Caco-2 (cell line): ENCODE measurements around the gene ERC1. TPM values are rescaled to one million over a fixed set of nuclear protein-coding genes. Genes with fewer than 3 reads are reported as not detected.

ENCODE experiments used
- BruUV-seq: library from RNA; stranded (reverse); fragments of 400-500 nt; replicated peaks from 2 replicates; lab custom pipeline; 2021; lab: Mats Ljungman, UMichigan
- CTCF ChIA-PET: fragments of 300-600 bp; sonication (Branson Sonifier 250); formaldehyde crosslinking; loops from one replicate; lab custom pipeline; 2022; ENCODE audit warnings: antibody characterized with exemption; lab: Charles Lee
- POLR2A ChIA-PET: fragments of 300-600 bp; sonication (Branson Sonifier 250); formaldehyde crosslinking; loops from one replicate; lab custom pipeline; 2022; ENCODE audit warnings: antibody characterized with exemption; lab: Charles Lee
- DNase-seq, 2 experiments: peaks; one replicate each; pipeline versions ENCODE4 v3.0.0 to v3.0.0-alpha.2; 2020 to 2022
- H3K27me3 ChIP-seq: replicated peaks from 2 replicates; pipeline ENCODE4 v1.6.0; 2011; ENCODE audit warnings: low read length; ENCODE audit not compliant: control insufficient read depth, insufficient read depth
- H3K36me3 ChIP-seq: 2 replicates; pipeline ENCODE4 v1.5.1; 2011; ENCODE audit warnings: low read length; ENCODE audit not compliant: control insufficient read depth, insufficient read depth
- H3K4me1 ChIP-seq: fragments of 250-450 bp; sonication (Bioruptor Pico); 2 replicates; pipeline ENCODE4 v1.5.1; 2020; ENCODE audit warnings: mild to moderate bottlenecking
- H3K4me3 ChIP-seq: 2 replicates; pipeline ENCODE4 v1.5.1; 2011; ENCODE audit warnings: low read depth, mild to moderate bottlenecking, control low read depth, low read length
- H3K9me3 ChIP-seq: fragments of 250-450 bp; sonication (Bioruptor Pico); 2 replicates; pipeline ENCODE4 v1.5.1; 2020; ENCODE audit warnings: mild to moderate bottlenecking, moderate library complexity
- H3K27ac Mint-ChIP-seq: one replicate; pipeline ENCODE4 v1.8.0; 2022; ENCODE audit warnings: mixed read lengths; ENCODE audit not compliant: unreplicated experiment
- H3K27me3 Mint-ChIP-seq: one replicate; pipeline ENCODE4 v1.8.0; 2022; ENCODE audit warnings: mixed read lengths; ENCODE audit not compliant: insufficient read depth, unreplicated experiment
- H3K36me3 Mint-ChIP-seq: one replicate; pipeline ENCODE4 v1.8.0; 2022; ENCODE audit warnings: mild to moderate bottlenecking, mixed read lengths; ENCODE audit not compliant: insufficient read depth, unreplicated experiment
- H3K4me1 Mint-ChIP-seq: one replicate; pipeline ENCODE4 v1.8.0; 2022; ENCODE audit warnings: low read depth, mixed read lengths; ENCODE audit not compliant: unreplicated experiment
- H3K4me3 Mint-ChIP-seq: one replicate; pipeline ENCODE4 v1.8.0; 2022; ENCODE audit warnings: mild to moderate bottlenecking, moderate library complexity, mixed read lengths; ENCODE audit not compliant: unreplicated experiment
- H3K9me3 Mint-ChIP-seq: one replicate; pipeline ENCODE4 v1.8.0; 2022; ENCODE audit warnings: mixed read lengths; ENCODE audit not compliant: unreplicated experiment
- intact Hi-C: fragments of 100-400 bp; cut with micrococcal nuclease; formaldehyde crosslinking; loops from one replicate; pipeline ENCODE4 v1.10.0; 2022; ENCODE audit not compliant: unreplicated experiment
- total RNA-seq: library from RNA; stranded (reverse); gene quantifications from 2 replicates; pipeline ENCODE4 v1.2.3, GENCODE V29; 2022
- TF ChIP-seq, protein P1 (sequence below), 2 experiments: fragments of 200-600 bp in 1 of 2; IDR thresholded peaks; 1 replicate in 1 of 2; 2 replicates in 1 of 2; pipeline versions ENCODE4 v1.5.1 to v1.8.0; 2011 to 2022; ENCODE audit warnings: antibody characterized with exemption in 1 of 2, control low read depth in 1 of 2, inconsistent platforms in 1 of 2, low read depth in 1 of 2, low read length in 1 of 2, mild to moderate bottlenecking in 1 of 2, moderate library complexity in 1 of 2; ENCODE audit not compliant: insufficient read depth in 1 of 2, severe bottlenecking in 1 of 2, unreplicated experiment in 1 of 2

Gene ERC1
- total RNA-seq, 1 experiment from 2014 or later, result 88.4 TPM

DNA sequence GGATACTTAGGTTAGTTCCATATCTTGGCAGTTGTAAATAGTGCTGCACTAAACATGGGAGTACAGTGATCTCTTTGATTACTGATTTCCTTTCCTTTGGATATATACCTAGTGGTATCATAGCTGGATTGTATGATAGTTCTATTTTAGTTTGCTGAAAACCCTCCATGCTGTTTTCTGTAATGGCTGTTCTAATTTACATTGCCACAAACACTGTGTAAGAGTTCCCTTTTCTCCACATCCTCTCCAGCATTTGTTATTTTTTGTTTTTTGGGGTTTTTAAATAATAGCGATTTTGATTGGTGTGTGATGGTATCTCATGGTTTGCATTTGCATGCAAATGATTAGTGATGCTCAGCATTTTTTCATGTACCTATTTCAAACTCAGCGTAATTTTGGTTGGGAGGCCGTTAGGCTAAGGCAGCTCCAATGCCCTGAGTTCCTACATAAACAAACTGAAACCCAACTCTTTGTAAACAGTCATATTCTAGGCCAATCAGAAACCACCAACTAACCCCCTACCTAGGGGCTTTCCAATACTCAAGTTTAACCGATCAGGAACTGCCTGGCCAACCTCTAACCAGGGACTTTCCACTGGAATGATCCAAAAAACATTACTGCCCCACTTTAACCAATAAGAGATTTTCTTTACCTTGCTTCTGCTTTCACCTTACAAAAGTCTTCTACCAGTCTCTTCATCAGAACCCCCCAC is 431.7 kb downstream of the ERC1 start:
- DNase-seq, result no peak
- no peaks in the 10 kb centered on the region for H3K27me3 Mint-ChIP-seq
- CTCF ChIA-PET, result no interaction called here
- H3K4me3 ChIP-seq, result no peak overlapping the region
- TF ChIP-seq, protein P1, sequence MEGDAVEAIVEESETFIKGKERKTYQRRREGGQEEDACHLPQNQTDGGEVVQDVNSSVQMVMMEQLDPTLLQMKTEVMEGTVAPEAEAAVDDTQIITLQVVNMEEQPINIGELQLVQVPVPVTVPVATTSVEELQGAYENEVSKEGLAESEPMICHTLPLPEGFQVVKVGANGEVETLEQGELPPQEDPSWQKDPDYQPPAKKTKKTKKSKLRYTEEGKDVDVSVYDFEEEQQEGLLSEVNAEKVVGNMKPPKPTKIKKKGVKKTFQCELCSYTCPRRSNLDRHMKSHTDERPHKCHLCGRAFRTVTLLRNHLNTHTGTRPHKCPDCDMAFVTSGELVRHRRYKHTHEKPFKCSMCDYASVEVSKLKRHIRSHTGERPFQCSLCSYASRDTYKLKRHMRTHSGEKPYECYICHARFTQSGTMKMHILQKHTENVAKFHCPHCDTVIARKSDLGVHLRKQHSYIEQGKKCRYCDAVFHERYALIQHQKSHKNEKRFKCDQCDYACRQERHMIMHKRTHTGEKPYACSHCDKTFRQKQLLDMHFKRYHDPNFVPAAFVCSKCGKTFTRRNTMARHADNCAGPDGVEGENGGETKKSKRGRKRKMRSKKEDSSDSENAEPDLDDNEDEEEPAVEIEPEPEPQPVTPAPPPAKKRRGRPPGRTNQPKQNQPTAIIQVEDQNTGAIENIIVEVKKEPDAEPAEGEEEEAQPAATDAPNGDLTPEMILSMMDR (IDR thresholded peaks at IDR 0.05; ENCODE audit: insufficient read depth in 1 of 2, low read depth in 1 of 2, low read length in 1 of 2, severe bottlenecking in 1 of 2, unreplicated experiment in 1 of 2), result no peak
- intact Hi-C loops, result no loop called here
- POLR2A ChIA-PET, result no interaction called here
- H3K36me3 ChIP-seq, result no peaks in the 10 kb centered on the region
- H3K27me3 ChIP-seq, result no peaks in the 10 kb centered on the region
- no TSS peak for BruUV-seq
- peaks cover 18% of the 10 kb centered on the region for H3K4me1 ChIP-seq
- H3K4me3 Mint-ChIP-seq, result no peak overlapping the region
- H3K4me1 Mint-ChIP-seq, result peaks cover 37% of the 10 kb centered on the region
- no peak overlapping the region for H3K27ac Mint-ChIP-seq
- H3K36me3 Mint-ChIP-seq, result peaks cover 24% of the 10 kb centered on the region
- H3K9me3 ChIP-seq, result peaks cover 32% of the 10 kb centered on the region
- peaks cover 19% of the 10 kb centered on the region for H3K9me3 Mint-ChIP-seq

DNA sequence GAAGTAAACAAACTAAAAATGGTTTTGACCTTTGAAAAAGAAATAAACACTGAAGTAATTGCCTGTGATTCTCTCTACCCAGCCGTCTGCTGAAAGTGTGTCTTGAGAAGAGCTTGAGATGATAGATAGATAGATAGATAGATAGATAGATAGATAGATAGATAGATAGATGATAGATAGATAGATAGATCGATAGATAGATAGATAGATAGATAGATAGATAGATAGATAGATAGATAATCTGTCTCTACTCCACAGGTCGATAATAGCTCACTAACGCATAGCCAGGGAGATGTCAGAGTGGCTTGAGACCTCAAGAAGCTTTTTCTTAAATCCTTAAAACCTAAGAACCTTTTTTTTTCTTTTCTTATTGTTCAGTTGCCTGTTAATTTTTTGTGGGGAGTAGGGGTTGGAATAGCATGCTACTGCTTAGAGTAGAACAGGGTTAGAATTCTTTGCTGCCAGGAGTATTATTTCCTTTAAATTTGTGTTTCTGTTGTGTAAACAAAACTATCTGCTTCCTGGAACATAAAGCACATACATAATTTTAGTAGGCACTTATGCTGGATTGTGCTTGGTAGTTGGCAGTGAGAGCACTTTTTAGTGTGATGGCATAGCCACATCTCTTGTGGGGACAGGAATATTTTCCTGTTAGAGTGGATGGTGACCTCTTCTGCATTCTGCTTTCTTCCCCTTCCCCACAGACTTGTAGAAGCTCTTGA is 433.8 kb downstream of the ERC1 start:
- Histone ChIP-seq H3K27me3 (no peaks in the 10 kb centered on the region), H3K36me3 (no peaks in the 10 kb centered on the region), H3K4me3 (no peak overlapping the region), H3K9me3 (peaks cover 22% of the 10 kb centered on the region), H3K4me1 (peaks cover 10% of the 10 kb centered on the region; the same call in 1 of the 2 replicates)
- POLR2A ChIA-PET, result no interaction called here
- BruUV-seq, result no TSS peak
- Mint-ChIP-seq H3K36me3 (peaks cover 24% of the 10 kb centered on the region), H3K4me1 (peaks cover 28% of the 10 kb centered on the region), H3K4me3 (no peak overlapping the region), H3K27me3 (no peaks in the 10 kb centered on the region), H3K9me3 (peaks cover 19% of the 10 kb centered on the region), H3K27ac (peak overlapping the region; percentile 18)
- CTCF ChIA-PET, result no interaction called here
- no peak for DNase-seq
- intact Hi-C loops, result no loop called here
- TF ChIP-seq, protein P1 (IDR thresholded peaks at IDR 0.05; ENCODE audit: insufficient read depth in 1 of 2, low read depth in 1 of 2, low read length in 1 of 2, severe bottlenecking in 1 of 2, unreplicated experiment in 1 of 2), result no peak

DNA sequence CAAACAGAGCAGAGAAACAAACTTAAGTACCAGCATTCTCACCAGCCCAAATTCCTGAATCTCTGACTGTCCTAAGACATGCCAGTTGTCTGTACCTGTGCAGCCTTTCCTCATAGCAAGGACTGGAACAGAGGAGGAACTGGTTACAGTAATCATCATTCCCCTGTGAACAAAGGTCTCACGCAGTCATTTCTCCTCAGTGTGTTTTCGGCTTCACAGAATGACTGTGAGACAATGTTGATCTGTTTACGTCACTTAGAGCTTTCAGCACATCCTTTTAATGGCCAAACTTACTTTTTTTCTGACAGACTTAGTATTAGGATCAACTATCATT is 434.3 kb downstream of the ERC1 start:
- Mint-ChIP-seq H3K36me3 (peaks cover 24% of the 10 kb centered on the region), H3K27ac (no peak overlapping the region), H3K4me1 (peaks cover 28% of the 10 kb centered on the region), H3K9me3 (peaks cover 19% of the 10 kb centered on the region), H3K27me3 (no peaks in the 10 kb centered on the region), H3K4me3 (no peak overlapping the region)
- CTCF ChIA-PET, result no interaction called here
- POLR2A ChIA-PET, result no interaction called here
- Histone ChIP-seq H3K27me3 (no peaks in the 10 kb centered on the region), H3K4me1 (peaks cover 10% of the 10 kb centered on the region; the same call in 1 of the 2 replicates), H3K4me3 (no peak overlapping the region), H3K36me3 (no peaks in the 10 kb centered on the region), H3K9me3 (peaks cover 17% of the 10 kb centered on the region)
- DNase-seq, result no peak
- intact Hi-C loops, result no loop called here
- TF ChIP-seq, protein P1 (IDR thresholded peaks at IDR 0.05; ENCODE audit: insufficient read depth in 1 of 2, low read depth in 1 of 2, low read length in 1 of 2, severe bottlenecking in 1 of 2, unreplicated experiment in 1 of 2), result no peak
- no TSS peak for BruUV-seq
